Left lung (tissue), 10 donors: Measurements from ENCODE around the gene TIMMDC1. TPM values are rescaled to one million over a fixed set of nuclear protein-coding genes. Genes with fewer than 3 reads are reported as not detected.
A peak's percentile ranks its signal among the peaks of the same experiment; 100 is the strongest.

ENCODE experiments used
- ATAC-seq: fragments of 200-7000 bp; cut with Tn5 transposase; one replicate; pipeline ENCODE4 v1.9.1; 2020; ENCODE audit warnings: moderate library complexity
- DNase-seq, 4 donors: peaks; one replicate each; pipeline ENCODE4 v3.0.0-alpha.2; 2013 to 2020
- H3K27ac ChIP-seq, 2 donors: fragments of 200-600 bp; sonication (generic) in 1 of 2; one replicate each; pipeline versions ENCODE4 v1.5.0 to v1.8.0; 2020 to 2021
- H3K27me3 ChIP-seq, 2 donors: fragments of 200-600 bp; sonication (generic) in 1 of 2; one replicate each; pipeline versions ENCODE4 v1.5.0 to v1.8.0; 2020 to 2021
- H3K36me3 ChIP-seq, 2 donors: fragments of 200-600 bp; sonication (generic) in 1 of 2; one replicate each; pipeline versions ENCODE4 v1.5.0 to v1.8.0; 2020 to 2021
- H3K4me1 ChIP-seq, 2 donors: fragments of 200-600 bp; one replicate each; pipeline ENCODE4 v1.8.0; 2021
- H3K4me3 ChIP-seq, 2 donors: fragments of 200-600 bp; sonication (generic) in 1 of 2; one replicate each; pipeline versions ENCODE4 v1.5.0 to v1.8.0; 2020 to 2021; ENCODE audit warnings: mild to moderate bottlenecking in 1 of 2
- H3K9me3 ChIP-seq, 2 donors: fragments of 200-600 bp; sonication (generic) in 1 of 2; one replicate each; pipeline versions ENCODE4 v1.5.0 to v1.8.0; 2020 to 2021
- intact Hi-C, 2 donors: fragments of 100-400 bp; cut with DNase I; formaldehyde crosslinking; loops; one replicate each; pipeline versions ENCODE4 v1.11.2 to v1.14.2; 2022
- polyA plus RNA-seq, 6 donors: library from polyadenylated mRNA; unstranded; fragments of 120-200 nt; gene quantifications; one replicate each; pipeline ENCODE4 v1.2.1, GENCODE V29; 2013; ENCODE audit not compliant: insufficient read length in 6 of 6
- total RNA-seq, 2 donors: library from RNA; stranded (reverse); fragmentation: NEBNext Ultra II Directional; extraction: Animal tissue kit (Norgen Biotek cat#: 25700); gene quantifications; one replicate each; pipeline ENCODE4 v1.2.1, GENCODE V29; 2021
- TF ChIP-seq, protein P1 (sequence below), 2 donors: fragments of 200-600 bp; sonication (generic) in 1 of 2; IDR thresholded peaks; one replicate each; pipeline versions ENCODE4 v1.5.0 to v1.8.0; 2021; ENCODE audit warnings: antibody characterized with exemption in 2 of 2
- donor health status: DM: no; HTN: yes; CAD: no.
- donor health status: DM: no; HTN: no; CAD: no.

The TIMMDC1 gene
- total and polyA plus RNA-seq, 8 donors: 87.5 to 113 (median 92.0) TPM

DNA sequence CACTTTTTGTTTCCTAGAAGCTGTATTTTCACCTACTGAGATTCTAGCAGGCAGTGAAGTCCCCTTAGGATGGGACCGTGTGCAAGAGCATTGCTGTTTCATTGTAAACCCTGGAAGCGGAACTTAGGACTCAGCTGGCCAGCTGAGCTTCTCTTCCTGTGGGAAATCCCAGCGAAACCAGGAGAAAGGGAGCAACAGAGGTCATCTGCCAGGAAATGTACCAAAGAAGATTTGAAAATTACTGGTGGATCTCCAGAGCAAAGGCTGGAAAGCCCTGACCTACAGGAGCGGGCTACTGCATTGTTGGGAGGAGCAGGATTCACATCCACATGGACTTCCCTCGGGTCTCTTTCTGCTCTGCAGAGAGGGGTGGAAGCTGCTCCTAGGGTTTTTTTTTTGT, 73.3 kb downstream of the TIMMDC1 start:
- Histone ChIP-seq H3K4me3 (no peak overlapping the region), H3K36me3 (no peaks in the 10 kb centered on the region), H3K27ac (peak overlapping the region; percentile 13 to 72), H3K9me3 (no peaks in the 10 kb centered on the region), H3K27me3 (no peaks in the 10 kb centered on the region), H3K4me1 (peaks cover 4 to 19% of the 10 kb centered on the region in 2 donors)
- intact Hi-C loops: no loop called here
- peak; percentile 38 for ATAC-seq
- DNase-seq: no peak
- TF ChIP-seq, protein P1, sequence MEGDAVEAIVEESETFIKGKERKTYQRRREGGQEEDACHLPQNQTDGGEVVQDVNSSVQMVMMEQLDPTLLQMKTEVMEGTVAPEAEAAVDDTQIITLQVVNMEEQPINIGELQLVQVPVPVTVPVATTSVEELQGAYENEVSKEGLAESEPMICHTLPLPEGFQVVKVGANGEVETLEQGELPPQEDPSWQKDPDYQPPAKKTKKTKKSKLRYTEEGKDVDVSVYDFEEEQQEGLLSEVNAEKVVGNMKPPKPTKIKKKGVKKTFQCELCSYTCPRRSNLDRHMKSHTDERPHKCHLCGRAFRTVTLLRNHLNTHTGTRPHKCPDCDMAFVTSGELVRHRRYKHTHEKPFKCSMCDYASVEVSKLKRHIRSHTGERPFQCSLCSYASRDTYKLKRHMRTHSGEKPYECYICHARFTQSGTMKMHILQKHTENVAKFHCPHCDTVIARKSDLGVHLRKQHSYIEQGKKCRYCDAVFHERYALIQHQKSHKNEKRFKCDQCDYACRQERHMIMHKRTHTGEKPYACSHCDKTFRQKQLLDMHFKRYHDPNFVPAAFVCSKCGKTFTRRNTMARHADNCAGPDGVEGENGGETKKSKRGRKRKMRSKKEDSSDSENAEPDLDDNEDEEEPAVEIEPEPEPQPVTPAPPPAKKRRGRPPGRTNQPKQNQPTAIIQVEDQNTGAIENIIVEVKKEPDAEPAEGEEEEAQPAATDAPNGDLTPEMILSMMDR (IDR thresholded peaks at IDR 0.05): no peak

Other genes starting within 250 kb of the TIMMDC1 start
- gene ARHGAP31, start 204.2 kb upstream of the TIMMDC1 start, total RNA-seq: 10 to 100 TPM; 61.8 to 70.3 TPM
- 10 to 100 TPM; 31.5 to 42.8 (median 40.1) TPM for gene ARHGAP31, start 204.2 kb upstream of the TIMMDC1 start, polyA plus RNA-seq
- 10 to 100 TPM; 56.6 to 65.0 TPM for gene TMEM39A, start 34.9 kb upstream of the TIMMDC1 start, total RNA-seq
- 10 to 100 TPM; 62.0 to 78.5 (median 70.0) TPM for gene TMEM39A, start 34.9 kb upstream of the TIMMDC1 start, polyA plus RNA-seq
- gene POGLUT1, start 29.6 kb upstream of the TIMMDC1 start, total RNA-seq: 10 to 100 TPM; 15.3 to 21.7 TPM
- 10 to 100 TPM; 26.4 to 34.0 (median 31.8) TPM for gene POGLUT1, start 29.6 kb upstream of the TIMMDC1 start, polyA plus RNA-seq
- 1 to 10 TPM; 3.7 to 5.4 TPM for gene CD80, start 61.1 kb downstream of the TIMMDC1 start, total RNA-seq
- 1 to 10 TPM; 2.3 to 3.2 (median 2.5) TPM for gene CD80, start 61.1 kb downstream of the TIMMDC1 start, polyA plus RNA-seq
- 10 to 100 TPM; 18.7 to 24.0 TPM for gene ADPRH, start 80.9 kb downstream of the TIMMDC1 start, total RNA-seq
- gene ADPRH, start 80.9 kb downstream of the TIMMDC1 start, polyA plus RNA-seq: 10 to 100 TPM in 4 of 6 donors, 1 to 10 TPM in 2; 9.5 to 13.3 (median 12.6) TPM
- 10 to 100 TPM; 10.6 to 14.5 TPM for gene PLA1A, start 99.3 kb downstream of the TIMMDC1 start, total RNA-seq
- gene PLA1A, start 99.3 kb downstream of the TIMMDC1 start, polyA plus RNA-seq: 1 to 10 TPM in 2 of 6 donors, under 1 TPM in 4; 0.70 to 1.4 (median 0.94) TPM
- 1 to 10 TPM; 1.3 to 3.4 TPM for gene POPDC2, start 162.0 kb downstream of the TIMMDC1 start, total RNA-seq
- 1 to 10 TPM; 4.2 to 6.6 (median 5.1) TPM for gene POPDC2, start 162.0 kb downstream of the TIMMDC1 start, polyA plus RNA-seq
- gene COX17, start 178.9 kb downstream of the TIMMDC1 start, total RNA-seq: 10 to 100 TPM; 46.2 to 49.6 TPM
- gene COX17, start 178.9 kb downstream of the TIMMDC1 start, polyA plus RNA-seq: 10 to 100 TPM; 23.6 to 38.8 (median 28.5) TPM
- 1 to 10 TPM; 1.1 to 5.6 TPM for gene CFAP91, start 204.5 kb downstream of the TIMMDC1 start, total RNA-seq
- gene CFAP91, start 204.5 kb downstream of the TIMMDC1 start, polyA plus RNA-seq: 10 to 100 TPM in 3 of 6 donors, 1 to 10 TPM in 3; 4.0 to 12.9 (median 10.4) TPM